ENCODE data around the gene CASQ1.

The CASQ1 gene

GRCh38 chr1:160168609-160169369 is 21.6 kb upstream of the CASQ1 start:
- no peak for DNase-seq (ENCODE audit: low read depth)

- DNase-seq (ENCODE audit: low read depth) = no peak
Observed at GRCh38 chr1:160169553-160170399, 20.6 kb upstream of the CASQ1 start.

DNA sequence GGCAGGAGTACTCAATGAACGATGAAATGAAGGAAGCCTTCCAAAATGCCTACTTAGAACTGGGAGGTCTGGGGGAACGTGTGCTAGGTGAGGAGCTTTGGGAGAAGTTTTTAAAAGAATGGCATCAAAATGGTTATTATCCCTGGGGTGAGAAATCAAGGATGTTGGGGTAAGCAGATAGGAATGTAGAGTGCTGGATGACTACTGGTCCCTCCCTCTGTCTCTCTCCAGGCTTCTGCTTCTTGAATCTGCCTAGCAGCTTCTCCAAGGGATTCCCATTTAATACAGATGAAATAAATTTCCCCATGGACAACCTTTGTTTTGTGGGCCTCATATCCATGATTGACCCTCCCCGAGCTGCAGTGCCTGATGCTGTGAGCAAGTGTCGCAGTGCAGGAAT is 19.0 kb upstream of the CASQ1 start:
- no peak for DNase-seq (ENCODE audit: low read depth)

GRCh38 chr1:160171980-160172379 is 18.4 kb upstream of the CASQ1 start:
- no peak for DNase-seq (ENCODE audit: low read depth)

DNA sequence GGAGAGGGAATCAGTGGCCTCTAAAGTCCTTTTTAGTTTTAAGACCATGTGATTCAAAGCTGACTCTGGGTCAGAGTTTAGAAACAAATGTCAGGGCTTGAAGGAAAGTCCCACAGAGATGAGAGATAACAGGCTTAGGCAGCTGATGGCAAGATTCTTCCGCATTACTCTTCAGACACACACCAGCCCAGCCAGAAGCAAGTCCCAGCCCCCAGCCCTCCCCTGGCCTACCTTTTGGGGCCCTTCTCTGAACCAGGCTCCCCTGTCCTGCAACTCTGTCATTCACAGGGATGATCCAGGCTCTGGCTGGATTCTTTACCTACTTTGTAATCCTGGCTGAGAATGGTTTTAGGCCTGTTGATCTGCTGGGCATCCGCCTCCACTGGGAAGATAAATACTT is 13.1 kb upstream of the CASQ1 start:
- no peak for DNase-seq (ENCODE audit: low read depth)

GRCh38 chr1:160177667-160178066 is 12.7 kb upstream of the CASQ1 start:
- no peak for DNase-seq (ENCODE audit: low read depth)

GRCh38 chr1:160178731-160179130 is 11.6 kb upstream of the CASQ1 start:
- no peak for DNase-seq (ENCODE audit: low read depth)

- no peak for DNase-seq (ENCODE audit: low read depth)
Observed at GRCh38 chr1:160179336-160179735, 11.0 kb upstream of the CASQ1 start.

DNA sequence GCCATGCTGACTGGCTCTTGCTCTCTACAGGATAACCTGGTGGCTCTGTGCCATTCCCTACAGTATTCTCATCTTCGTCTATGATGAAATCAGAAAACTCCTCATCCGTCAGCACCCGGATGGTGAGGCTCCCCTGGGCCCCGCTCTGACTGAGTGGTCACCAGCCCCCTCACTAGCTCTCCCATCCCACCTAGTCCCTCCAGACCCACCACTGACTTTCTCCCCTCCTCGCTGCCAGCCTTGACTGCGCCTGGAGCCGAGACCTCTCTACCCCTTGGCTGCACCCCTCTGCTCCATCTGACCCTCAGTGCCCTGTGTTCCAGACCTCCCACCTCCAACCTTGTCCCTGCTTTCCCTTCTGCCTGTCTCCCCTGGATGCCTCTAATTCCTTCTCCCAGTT is 4.1 kb upstream of the CASQ1 start:
- DNase-seq (ENCODE audit: low read depth) = no peak

DNA sequence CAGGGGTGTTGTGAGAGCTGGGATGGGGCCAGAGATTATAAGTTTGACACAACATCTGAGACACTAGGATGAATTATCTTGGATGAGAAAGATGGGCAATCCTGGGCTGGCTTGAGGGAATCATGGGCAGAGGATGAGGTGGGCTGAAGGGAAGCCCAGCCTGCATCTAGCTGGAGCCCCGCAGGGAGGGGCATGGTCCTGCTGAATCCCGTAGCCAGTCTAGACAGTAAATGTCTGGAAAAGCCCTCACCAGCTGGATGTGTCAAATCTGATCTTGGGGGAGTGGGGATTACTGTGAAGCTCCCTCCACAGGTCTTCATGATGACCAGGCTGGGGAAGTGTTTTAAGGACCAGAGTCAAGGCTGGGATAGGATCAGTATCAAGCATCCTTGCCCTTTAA is 3.6 kb upstream of the CASQ1 start:
- no peak for DNase-seq (ENCODE audit: low read depth)

- DNase-seq (ENCODE audit: low read depth) = no peak
Observed at GRCh38 chr1:160187407-160187806, 3.0 kb upstream of the CASQ1 start.

DNA sequence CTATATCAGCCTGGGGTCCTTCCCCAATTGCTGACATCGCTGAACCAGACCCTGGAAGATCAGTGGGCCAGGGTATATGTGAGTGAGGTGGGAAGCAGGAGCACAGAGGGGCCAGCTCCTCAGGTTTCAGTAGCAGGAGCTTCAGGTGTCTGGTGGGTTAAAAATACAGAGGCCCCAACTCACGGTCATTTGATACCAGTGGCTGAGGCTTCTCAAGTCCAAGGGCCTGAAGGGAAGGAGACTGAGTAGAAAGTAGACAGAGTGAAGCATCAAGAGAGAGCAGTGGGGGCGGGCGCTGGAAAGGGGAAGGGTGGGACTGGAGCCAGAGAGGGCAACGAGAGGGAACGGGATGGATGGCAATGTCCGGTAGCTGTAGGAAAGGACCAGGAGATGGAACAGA is 2.0 kb upstream of the CASQ1 start:
- DNase-seq (ENCODE audit: low read depth) = no peak

DNA sequence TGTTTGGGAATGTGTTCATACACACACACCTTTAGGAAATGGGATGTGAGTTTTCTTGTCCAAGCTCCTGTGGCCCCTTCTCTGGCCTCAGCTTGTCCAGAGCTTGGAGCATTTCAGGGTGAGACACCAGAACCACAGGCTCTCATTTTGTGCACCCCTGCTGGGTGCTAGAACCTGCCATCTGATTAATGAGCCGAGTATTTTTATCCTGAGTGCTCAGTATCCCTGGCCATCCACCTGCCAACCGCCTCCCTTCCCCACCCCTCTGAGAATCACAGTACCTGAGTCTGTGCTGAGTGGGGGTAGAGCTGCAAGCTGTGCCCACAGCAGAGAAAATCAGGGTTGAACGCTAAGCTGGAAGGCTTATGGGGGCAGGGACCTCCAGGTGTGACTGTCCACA is 1.4 kb downstream of the CASQ1 start:
- DNase-seq (ENCODE audit: low read depth) = no peak

DNA sequence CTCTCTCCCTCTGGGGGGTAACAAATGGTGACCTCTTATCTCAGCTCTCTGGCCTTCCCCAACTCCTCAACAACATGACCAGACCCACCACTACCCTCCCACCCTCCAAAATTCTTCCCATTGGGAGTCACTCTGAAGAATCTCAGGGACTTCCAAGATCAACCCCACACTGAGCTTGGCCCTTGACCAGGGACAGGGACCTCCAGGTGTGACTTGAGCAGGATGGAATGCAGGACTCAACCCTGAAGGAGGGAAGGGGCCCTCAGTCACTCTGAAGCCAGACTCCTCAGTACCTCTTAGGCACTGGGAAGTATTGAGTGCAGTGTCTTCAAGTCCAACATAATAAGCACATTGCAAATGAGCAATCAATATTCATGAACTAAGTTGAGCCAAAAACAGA is 1.9 kb downstream of the CASQ1 start:
- DNase-seq (ENCODE audit: low read depth) = no peak

- DNase-seq (ENCODE audit: low read depth) = peak; percentile 73
Observed at GRCh38 chr1:160193091-160193819, 2.9 kb downstream of the CASQ1 start.

GRCh38 chr1:160193832-160194736 is 3.7 kb downstream of the CASQ1 start:
- DNase-seq (ENCODE audit: low read depth) = no peak

GRCh38 chr1:160194737-160195059 is 4.3 kb downstream of the CASQ1 start:
- no peak for DNase-seq (ENCODE audit: low read depth)

DNA sequence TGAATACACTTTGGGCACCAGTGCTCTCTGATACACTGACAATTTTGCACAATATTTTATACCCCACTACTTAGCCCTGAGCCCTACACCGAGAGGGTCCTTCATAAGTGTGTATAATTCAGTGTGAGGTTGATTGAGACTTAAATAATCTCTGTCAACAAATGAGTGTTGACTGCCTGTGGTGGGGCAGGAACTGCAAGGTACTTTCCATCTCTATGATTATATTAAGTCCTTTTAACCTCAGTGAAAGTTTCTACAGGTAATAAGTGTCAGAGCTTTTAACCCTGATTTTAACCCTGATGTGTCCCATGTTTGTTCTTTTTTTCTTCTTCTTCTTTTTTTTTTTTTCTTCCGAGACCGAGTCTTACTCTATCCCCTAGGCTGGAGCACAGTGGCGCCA is 5.8 kb downstream of the CASQ1 start:
- DNase-seq (ENCODE audit: low read depth) = no peak

GRCh38 chr1:160197231-160197630 is 6.9 kb downstream of the CASQ1 start:
- DNase-seq (ENCODE audit: low read depth) = no peak

DNA sequence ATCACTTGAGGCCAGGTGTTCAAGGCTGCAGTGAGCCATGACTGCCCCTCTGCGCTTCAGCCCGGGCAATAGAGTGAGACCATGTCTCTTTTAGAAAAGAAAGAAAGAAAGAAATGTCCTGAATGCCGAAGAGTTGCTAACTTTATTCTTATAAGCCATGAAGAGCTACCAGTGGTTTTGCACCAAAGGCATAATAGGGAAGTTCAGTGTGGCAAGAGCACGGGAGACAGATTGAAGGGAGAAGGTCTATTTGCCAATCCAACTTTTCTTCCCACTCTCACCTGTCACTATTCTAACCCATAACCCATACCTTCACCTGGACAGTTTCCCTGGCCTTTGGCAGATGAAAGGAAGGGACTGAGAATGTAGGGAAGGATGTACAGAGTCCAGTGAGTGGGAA is 10.4 kb downstream of the CASQ1 start:
- no peak for DNase-seq (ENCODE audit: low read depth)

DNA sequence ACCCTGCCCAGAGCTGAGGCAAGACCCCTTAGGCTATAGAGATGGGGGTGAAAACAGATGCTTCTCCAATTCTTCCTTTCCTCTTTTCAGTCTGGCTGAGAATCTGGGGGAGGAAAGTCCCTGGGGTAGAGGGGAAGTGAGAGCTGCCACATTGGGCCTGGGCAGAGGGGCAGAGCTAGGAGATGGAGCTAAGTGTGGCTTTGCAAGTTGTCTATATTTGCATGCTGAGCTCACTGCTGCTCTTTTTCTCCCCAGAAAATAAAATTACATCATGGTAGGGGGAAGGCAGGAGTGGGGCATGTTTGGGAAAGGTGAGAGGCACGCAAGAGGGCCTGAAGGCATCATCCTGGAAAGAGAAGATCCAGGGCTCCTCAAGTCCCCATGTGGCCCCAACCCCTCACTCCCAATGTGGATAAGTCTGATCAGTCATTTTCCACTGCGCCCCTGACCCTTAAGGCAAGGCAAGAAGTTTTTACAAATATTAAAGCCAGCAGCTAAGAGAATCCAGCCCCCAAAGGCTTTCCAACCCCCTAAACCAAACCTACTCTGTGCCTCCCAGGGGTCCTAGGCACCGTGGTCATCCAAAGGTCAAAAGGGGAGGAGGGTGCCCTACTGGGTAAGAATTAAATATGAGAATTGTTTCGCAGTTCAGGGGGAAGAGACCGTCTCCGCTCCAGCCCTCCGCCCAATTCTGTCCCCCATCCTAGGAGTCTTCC is 14.3 kb downstream of the CASQ1 start:
- DNase-seq (ENCODE audit: low read depth) = no peak
